HCT116 (cell line): ENCODE data around the gene RSRC1. TPM values are rescaled to one million over a fixed set of nuclear protein-coding genes. Genes with fewer than 3 reads are reported as not detected.

Source experiments
- ATAC-seq: fragments of 200-7000 bp; cut with Tn5 transposase; 2 replicates; pipeline ENCODE4 v1.9.1; 2020; ENCODE audit warnings: mild to moderate bottlenecking, moderate library complexity
- BruUV-seq: library from RNA; stranded (reverse); fragments of 400-500 nt; replicated peaks from 2 replicates; lab custom pipeline; 2021; lab: Mats Ljungman, UMichigan
- CTCF ChIA-PET: fragments of 300-600 bp; sonication (Branson Sonifier 250); formaldehyde crosslinking; loops from one replicate; lab custom pipeline; 2021; ENCODE audit warnings: antibody characterized with exemption; lab: Charles Lee
- POLR2A ChIA-PET: fragments of 300-600, 350-600 bp; sonication (Branson Sonifier 250); formaldehyde crosslinking; loops from one replicate; lab custom pipeline; 2021; ENCODE audit warnings: antibody characterized with exemption; lab: Charles Lee
- RAD21 ChIA-PET, 2 experiments: fragments of 300-600 bp; sonication (Branson Sonifier 250); formaldehyde crosslinking; loops; one replicate each; lab custom pipeline; 2023; ENCODE audit warnings: low total read pairs in 2 of 2; ENCODE audit not compliant: uncharacterized antibody in 2 of 2, unreplicated experiment in 2 of 2, low non-redundant PET in 1 of 2; lab: Charles Lee
- DNase-seq: peaks from one replicate; pipeline ENCODE4 v3.0.0-alpha.2; 2010; ENCODE audit warnings: low read depth, low spot score
- H2AFZ ChIP-seq: fragments of 200-600 bp; shearing (Covaris generic), sonication (generic); 2 replicates; pipeline ENCODE4 v1.6.1; 2017; ENCODE audit warnings: low read depth, mixed run types, mixed read lengths, antibody characterized with exemption, low read length; ENCODE audit not compliant: poor library complexity, severe bottlenecking
- H3K27ac ChIP-seq: 2 replicates; pipeline ENCODE4 v1.5.1; 2012; ENCODE audit warnings: low read depth, low read length
- H3K27me3 ChIP-seq: fragments of 200-600 bp; sonication (generic); 2 replicates; pipeline ENCODE4 v1.6.1; 2016; ENCODE audit warnings: mixed run types, low read length, mixed read lengths; ENCODE audit not compliant: insufficient read depth
- H3K36me3 ChIP-seq, 2 experiments: fragments of 200-500 bp in 1 of 2; fragments of 200-600 bp in 1 of 2; sonication (Bioruptor generic) in 1 of 2; sonication (generic) in 1 of 2; 2 replicates each; pipeline versions ENCODE4 v1.5.1 to v1.6.1; 2014 to 2016; ENCODE audit warnings: low read length in 2 of 2, inconsistent platforms in 1 of 2, mixed read lengths in 1 of 2, mixed run types in 1 of 2; ENCODE audit not compliant: insufficient read depth in 2 of 2, control insufficient read depth in 1 of 2
- H3K4me1 ChIP-seq, 2 experiments: fragments of 200-600 bp in 1 of 2; sonication (generic) in 1 of 2; 2 replicates each; pipeline versions ENCODE4 v1.5.1 to v1.6.1; 2012 to 2017; ENCODE audit warnings: low read length in 2 of 2, inconsistent platforms in 1 of 2, mild to moderate bottlenecking in 1 of 2, mixed read lengths in 1 of 2, mixed run types in 1 of 2, moderate library complexity in 1 of 2; ENCODE audit not compliant: insufficient read depth in 2 of 2, control insufficient read depth in 1 of 2
- H3K4me2 ChIP-seq: fragments of 200-600 bp; sonication (generic); 2 replicates; pipeline ENCODE4 v1.6.1; 2017; ENCODE audit warnings: mixed run types, low read length, mixed read lengths
- H3K4me3 ChIP-seq, 2 experiments: fragments of 200-600 bp in 1 of 2; sonication (generic) in 1 of 2; replicated peaks in 1 of 2; 2 replicates each; pipeline ENCODE4 v1.5.1; 2011 to 2016; ENCODE audit warnings: low read length in 2 of 2, control low read depth in 1 of 2, low read depth in 1 of 2, mild to moderate bottlenecking in 1 of 2, mixed read lengths in 1 of 2, mixed run types in 1 of 2
- H3K79me2 ChIP-seq: fragments of 200-600 bp; sonication (generic); 2 replicates; pipeline ENCODE4 v1.6.1; 2017; ENCODE audit warnings: mild to moderate bottlenecking, mixed run types, low read length, moderate library complexity, mixed read lengths; ENCODE audit not compliant: insufficient read depth
- H3K9ac ChIP-seq: fragments of 200-600 bp; sonication (generic); 2 replicates; pipeline ENCODE4 v1.6.1; 2016; ENCODE audit warnings: low read length, mixed read lengths
- H3K9me2 ChIP-seq: fragments of 200-600 bp; sonication (generic), shearing (Covaris generic); 2 replicates; pipeline ENCODE4 v1.6.1; 2017; ENCODE audit warnings: mixed run types, mild to moderate bottlenecking, moderate library complexity; ENCODE audit not compliant: insufficient read depth
- H3K9me3 ChIP-seq, 2 experiments: fragments of 200-500 bp in 1 of 2; fragments of 200-600 bp in 1 of 2; sonication (Bioruptor generic) in 1 of 2; sonication (generic) in 1 of 2; 2 replicates each; pipeline ENCODE4 v1.6.1; 2014 to 2017; ENCODE audit warnings: low read length in 2 of 2, mixed read lengths in 2 of 2, inconsistent platforms in 1 of 2, low read depth in 1 of 2, mild to moderate bottlenecking in 1 of 2, mixed run types in 1 of 2, moderate library complexity in 1 of 2; ENCODE audit not compliant: control insufficient read depth in 1 of 2, insufficient read depth in 1 of 2
- H4K20me1 ChIP-seq: fragments of 200-600 bp; sonication (generic), shearing (Covaris generic); 2 replicates; pipeline ENCODE4 v1.6.1; 2017; ENCODE audit warnings: mixed run types, mild to moderate bottlenecking, moderate library complexity; ENCODE audit not compliant: insufficient read depth
- ATF3 ChIP-seq: IDR thresholded peaks from 2 replicates; pipeline ENCODE4 v1.6.1; 2012
- CBX3 ChIP-seq: IDR thresholded peaks from 2 replicates; pipeline ENCODE4 v1.6.1; 2012; ENCODE audit warnings: low read depth
- FOSL1 ChIP-seq: IDR thresholded peaks from 2 replicates; pipeline ENCODE4 v1.6.1; 2012; ENCODE audit warnings: low read depth
- POLR2A ChIP-seq: IDR thresholded peaks from 2 replicates; pipeline ENCODE4 v1.7.0; 2011; ENCODE audit warnings: borderline replicate concordance; ENCODE audit not compliant: insufficient read depth, insufficient read length; ENCODE audit errors: extremely low read depth
- TCF7L2 ChIP-seq: IDR thresholded peaks from 2 replicates; pipeline ENCODE4 v1.7.0; 2011; ENCODE audit warnings: borderline replicate concordance, inconsistent platforms; ENCODE audit not compliant: insufficient read depth, insufficient read length; ENCODE audit errors: extremely low read depth
- intact Hi-C: fragments of 100-400 bp; cut with micrococcal nuclease; formaldehyde crosslinking; loops from 2 replicates; pipeline ENCODE4 v1.10.0; 2022
- total RNA-seq: library from RNA; stranded (reverse); gene quantifications from one replicate; pipeline ENCODE4 v1.2.1, GENCODE V29; 2021; ENCODE audit not compliant: unreplicated experiment
- TF ChIP-seq, protein P1 (sequence below): IDR thresholded peaks from 2 replicates; pipeline ENCODE4 v1.6.1; 2012
- TF ChIP-seq, protein P2 (sequence below), 3 experiments: fragments of 200-600 bp in 1 of 3; sonication (generic) in 1 of 3; IDR thresholded peaks in 2 of 3; conservative IDR thresholded peaks in 1 of 3; 2 replicates each; pipeline ENCODE4 v1.5.1; 2012 to 2017; ENCODE audit warnings: low read depth in 2 of 3, low read length in 2 of 3, antibody characterized with exemption in 1 of 3, borderline replicate concordance in 1 of 3, control low read depth in 1 of 3, mild to moderate bottlenecking in 1 of 3, mixed read lengths in 1 of 3, mixed run types in 1 of 3, moderate library complexity in 1 of 3; ENCODE audit not compliant: insufficient read depth in 1 of 3
- TF ChIP-seq, protein P3 (sequence below): IDR thresholded peaks from 2 replicates; pipeline ENCODE4 v1.6.1; 2012; ENCODE audit warnings: low read depth

Gene RSRC1
- total RNA-seq, 1 experiment from 2014 or later: 37.1 TPM

DNA sequence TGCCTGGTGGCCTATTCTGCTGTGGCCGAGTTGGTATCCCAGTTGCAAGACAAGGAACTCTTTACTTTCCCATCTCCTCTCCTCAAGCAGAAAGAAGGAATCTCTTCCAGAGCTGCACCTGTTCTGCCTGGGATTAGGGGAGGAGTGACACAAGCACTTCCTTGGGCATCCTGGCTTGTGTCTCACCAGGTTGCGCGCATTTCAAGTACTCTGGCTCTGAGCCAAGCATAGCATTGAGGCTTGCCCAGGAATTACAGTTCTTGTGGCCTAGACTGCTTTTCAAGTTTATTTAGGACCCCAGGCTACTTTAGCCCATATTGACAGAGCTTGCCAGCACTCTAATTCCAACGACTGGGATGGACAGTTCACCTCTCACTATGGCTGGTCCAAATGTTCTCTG is 150.5 kb downstream of the RSRC1 start:
- Histone ChIP-seq H3K9me2 (no peaks in the 10 kb centered on the region), H3K27me3 (no peaks in the 10 kb centered on the region), H3K4me2 (no peak overlapping the region), H3K4me1 (no peaks in the 10 kb centered on the region), H3K9ac (no peak overlapping the region), H4K20me1 (no peaks in the 10 kb centered on the region), H2AFZ (no peak overlapping the region), H3K36me3 (no peaks in the 10 kb centered on the region), H3K79me2 (no peaks in the 10 kb centered on the region; the same call in none of the 2 replicates), H3K9me3 (no peaks in the 10 kb centered on the region), H3K4me3 (no peak overlapping the region), H3K27ac (no peak overlapping the region)
- DNase-seq (no peak), ATAC-seq (no peak)
- ChIA-PET POLR2A (no interaction called here), CTCF (no interaction called here), RAD21 (no interaction called here)
- no peak for TF ChIP-seq ATF3
- TF ChIP-seq, protein P1, sequence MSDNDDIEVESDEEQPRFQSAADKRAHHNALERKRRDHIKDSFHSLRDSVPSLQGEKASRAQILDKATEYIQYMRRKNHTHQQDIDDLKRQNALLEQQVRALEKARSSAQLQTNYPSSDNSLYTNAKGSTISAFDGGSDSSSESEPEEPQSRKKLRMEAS: no peak
- TF ChIP-seq FOSL1: no peak
- TF ChIP-seq POLR2A: no peak
- TF ChIP-seq, protein P2, sequence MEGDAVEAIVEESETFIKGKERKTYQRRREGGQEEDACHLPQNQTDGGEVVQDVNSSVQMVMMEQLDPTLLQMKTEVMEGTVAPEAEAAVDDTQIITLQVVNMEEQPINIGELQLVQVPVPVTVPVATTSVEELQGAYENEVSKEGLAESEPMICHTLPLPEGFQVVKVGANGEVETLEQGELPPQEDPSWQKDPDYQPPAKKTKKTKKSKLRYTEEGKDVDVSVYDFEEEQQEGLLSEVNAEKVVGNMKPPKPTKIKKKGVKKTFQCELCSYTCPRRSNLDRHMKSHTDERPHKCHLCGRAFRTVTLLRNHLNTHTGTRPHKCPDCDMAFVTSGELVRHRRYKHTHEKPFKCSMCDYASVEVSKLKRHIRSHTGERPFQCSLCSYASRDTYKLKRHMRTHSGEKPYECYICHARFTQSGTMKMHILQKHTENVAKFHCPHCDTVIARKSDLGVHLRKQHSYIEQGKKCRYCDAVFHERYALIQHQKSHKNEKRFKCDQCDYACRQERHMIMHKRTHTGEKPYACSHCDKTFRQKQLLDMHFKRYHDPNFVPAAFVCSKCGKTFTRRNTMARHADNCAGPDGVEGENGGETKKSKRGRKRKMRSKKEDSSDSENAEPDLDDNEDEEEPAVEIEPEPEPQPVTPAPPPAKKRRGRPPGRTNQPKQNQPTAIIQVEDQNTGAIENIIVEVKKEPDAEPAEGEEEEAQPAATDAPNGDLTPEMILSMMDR (IDR thresholded peaks at IDR 0.05 in 2 of 3, conservative IDR thresholded peaks at IDR 0.05 in 1 of 3; ENCODE audit: borderline replicate concordance in 1 of 3, insufficient read depth in 1 of 3, low read depth in 2 of 3, low read length in 2 of 3): no peak
- no peak for TF ChIP-seq CBX3
- no peak for TF ChIP-seq TCF7L2
- TF ChIP-seq, protein P3, sequence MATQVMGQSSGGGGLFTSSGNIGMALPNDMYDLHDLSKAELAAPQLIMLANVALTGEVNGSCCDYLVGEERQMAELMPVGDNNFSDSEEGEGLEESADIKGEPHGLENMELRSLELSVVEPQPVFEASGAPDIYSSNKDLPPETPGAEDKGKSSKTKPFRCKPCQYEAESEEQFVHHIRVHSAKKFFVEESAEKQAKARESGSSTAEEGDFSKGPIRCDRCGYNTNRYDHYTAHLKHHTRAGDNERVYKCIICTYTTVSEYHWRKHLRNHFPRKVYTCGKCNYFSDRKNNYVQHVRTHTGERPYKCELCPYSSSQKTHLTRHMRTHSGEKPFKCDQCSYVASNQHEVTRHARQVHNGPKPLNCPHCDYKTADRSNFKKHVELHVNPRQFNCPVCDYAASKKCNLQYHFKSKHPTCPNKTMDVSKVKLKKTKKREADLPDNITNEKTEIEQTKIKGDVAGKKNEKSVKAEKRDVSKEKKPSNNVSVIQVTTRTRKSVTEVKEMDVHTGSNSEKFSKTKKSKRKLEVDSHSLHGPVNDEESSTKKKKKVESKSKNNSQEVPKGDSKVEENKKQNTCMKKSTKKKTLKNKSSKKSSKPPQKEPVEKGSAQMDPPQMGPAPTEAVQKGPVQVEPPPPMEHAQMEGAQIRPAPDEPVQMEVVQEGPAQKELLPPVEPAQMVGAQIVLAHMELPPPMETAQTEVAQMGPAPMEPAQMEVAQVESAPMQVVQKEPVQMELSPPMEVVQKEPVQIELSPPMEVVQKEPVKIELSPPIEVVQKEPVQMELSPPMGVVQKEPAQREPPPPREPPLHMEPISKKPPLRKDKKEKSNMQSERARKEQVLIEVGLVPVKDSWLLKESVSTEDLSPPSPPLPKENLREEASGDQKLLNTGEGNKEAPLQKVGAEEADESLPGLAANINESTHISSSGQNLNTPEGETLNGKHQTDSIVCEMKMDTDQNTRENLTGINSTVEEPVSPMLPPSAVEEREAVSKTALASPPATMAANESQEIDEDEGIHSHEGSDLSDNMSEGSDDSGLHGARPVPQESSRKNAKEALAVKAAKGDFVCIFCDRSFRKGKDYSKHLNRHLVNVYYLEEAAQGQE: no peak
- intact Hi-C loops: no loop called here
- no TSS peak for BruUV-seq
